Measurements from ENCODE around the gene CSDE1.

CSDE1 gene

DNA sequence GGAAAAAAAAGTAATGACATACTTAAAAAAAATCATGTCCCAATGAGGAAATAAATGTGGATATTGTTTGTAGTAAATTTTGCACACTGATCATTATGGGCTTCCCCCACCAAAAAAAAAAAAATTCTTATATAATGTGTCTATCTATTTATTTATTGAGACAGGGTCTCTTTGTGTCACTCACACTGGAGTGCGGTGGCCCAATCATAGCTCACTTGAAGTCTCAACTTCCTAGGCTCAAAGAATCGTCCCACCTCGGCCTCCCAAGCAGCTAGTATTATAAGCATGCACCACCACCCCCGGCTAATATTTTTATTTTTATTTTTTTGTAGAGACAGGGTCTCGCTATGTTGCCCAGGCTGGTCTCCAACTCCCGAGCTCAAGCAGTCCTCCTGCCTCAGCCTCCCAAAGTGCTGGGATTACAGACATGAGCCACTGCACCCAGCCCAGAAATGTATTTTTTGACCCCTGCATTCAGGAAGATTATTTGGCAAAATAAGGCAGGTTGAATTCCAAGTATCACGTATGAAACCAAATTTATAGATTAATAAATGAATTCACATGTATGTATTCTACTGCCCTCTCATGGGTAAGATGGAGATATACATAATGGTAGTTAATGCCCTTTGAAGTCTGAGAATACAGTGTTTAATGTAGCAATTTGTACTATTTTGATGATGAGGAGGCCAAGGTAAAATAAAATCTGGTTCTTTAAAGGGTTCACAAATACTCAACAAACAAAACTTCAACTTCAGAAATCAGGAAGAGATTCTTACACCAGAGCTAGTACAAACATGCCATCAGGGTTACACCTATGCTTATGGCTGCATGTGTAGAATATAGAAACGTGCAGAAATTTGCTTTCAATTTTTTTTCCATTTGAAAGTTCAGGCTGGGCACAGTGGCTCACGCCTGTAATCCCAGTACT is 86.5 kb downstream of the CSDE1 start:
- Histone ChIP-seq H3K27ac (no peak overlapping the region), H3K4me3 (no peak overlapping the region)
- DNase-seq (ENCODE audit: low spot score) = no peak

GRCh38 chr1:114670083-114671010 is 87.4 kb downstream of the CSDE1 start:
- peak overlapping the region; percentile 54 to 86 for H3K27ac ChIP-seq
- TF ChIP-seq, protein P1, sequence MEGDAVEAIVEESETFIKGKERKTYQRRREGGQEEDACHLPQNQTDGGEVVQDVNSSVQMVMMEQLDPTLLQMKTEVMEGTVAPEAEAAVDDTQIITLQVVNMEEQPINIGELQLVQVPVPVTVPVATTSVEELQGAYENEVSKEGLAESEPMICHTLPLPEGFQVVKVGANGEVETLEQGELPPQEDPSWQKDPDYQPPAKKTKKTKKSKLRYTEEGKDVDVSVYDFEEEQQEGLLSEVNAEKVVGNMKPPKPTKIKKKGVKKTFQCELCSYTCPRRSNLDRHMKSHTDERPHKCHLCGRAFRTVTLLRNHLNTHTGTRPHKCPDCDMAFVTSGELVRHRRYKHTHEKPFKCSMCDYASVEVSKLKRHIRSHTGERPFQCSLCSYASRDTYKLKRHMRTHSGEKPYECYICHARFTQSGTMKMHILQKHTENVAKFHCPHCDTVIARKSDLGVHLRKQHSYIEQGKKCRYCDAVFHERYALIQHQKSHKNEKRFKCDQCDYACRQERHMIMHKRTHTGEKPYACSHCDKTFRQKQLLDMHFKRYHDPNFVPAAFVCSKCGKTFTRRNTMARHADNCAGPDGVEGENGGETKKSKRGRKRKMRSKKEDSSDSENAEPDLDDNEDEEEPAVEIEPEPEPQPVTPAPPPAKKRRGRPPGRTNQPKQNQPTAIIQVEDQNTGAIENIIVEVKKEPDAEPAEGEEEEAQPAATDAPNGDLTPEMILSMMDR (IDR thresholded peaks at IDR 0.05) = peak; percentile 26
- peak overlapping the region; percentile 86 for H3K4me3 ChIP-seq
- DNase-seq (ENCODE audit: low spot score) = peak; percentile 96

More for the DNA sequence above, 86.5 kb downstream of the CSDE1 start:
- TF ChIP-seq, protein P1 (IDR thresholded peaks at IDR 0.05) = no peak

- Histone ChIP-seq H3K27ac (peak within 1 kb of the TSS; percentile 54 to 86), H3K4me3 (peak within 1 kb of the TSS; percentile 86)
- TF ChIP-seq, protein P1 (IDR thresholded peaks at IDR 0.05) = no peak
- DNase-seq (ENCODE audit: low spot score) = no peak
Observed at GRCh38 chr1:114669562-114670082, 88.2 kb downstream of the CSDE1 start, which contains the start of gene DENND2C. Gene DENND2C (minus strand): TSS chr1:114670049. CDS start chr1:114625984, 44,065 bp downstream.

DNA sequence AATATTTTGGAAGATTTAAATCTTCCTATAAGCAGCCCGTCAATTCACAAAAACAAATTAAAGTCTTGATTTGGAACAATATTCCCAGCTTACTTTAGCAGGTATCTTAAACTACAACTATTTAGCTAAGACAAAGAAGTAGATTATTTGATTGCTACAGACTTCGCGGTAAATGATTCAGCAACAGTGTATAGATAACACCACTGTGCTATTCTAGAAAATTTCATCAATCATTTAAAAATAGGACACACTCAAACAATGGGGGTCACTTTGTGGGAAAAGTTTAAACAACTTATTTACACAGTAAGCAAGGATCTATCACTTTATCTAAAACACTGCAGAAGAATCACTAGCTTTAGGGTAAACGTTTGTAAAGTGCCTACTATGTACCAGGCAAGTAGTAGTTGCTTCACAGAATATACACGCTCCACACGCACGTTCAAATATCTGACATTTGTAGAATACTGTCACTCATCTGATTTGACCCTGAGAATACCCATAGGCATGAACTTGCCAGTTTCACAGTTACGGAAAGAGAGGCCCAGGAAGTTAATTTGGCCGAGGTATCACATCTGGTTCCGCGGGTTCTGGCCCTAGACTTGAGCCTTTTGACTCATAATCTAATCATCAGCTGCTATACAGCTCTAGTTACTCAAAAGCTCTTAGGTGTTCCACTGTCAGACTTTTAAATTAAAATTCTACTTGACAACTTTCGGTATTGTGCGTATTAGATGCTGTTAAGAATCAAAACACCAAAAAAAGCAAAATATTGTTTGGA is 88.8 kb downstream of the CSDE1 start:
- no peak for DNase-seq (ENCODE audit: low spot score)
- H3K27ac ChIP-seq = peak overlapping the region in 1 of 2 donors; percentile 54
- peak overlapping the region; percentile 86 for H3K4me3 ChIP-seq
- TF ChIP-seq, protein P1 (IDR thresholded peaks at IDR 0.05) = no peak

- TF ChIP-seq, protein P1 (IDR thresholded peaks at IDR 0.05) = no peak
- Histone ChIP-seq H3K27ac (no peak overlapping the region), H3K4me3 (no peak overlapping the region)
- no peak for DNase-seq (ENCODE audit: low spot score)
Observed at GRCh38 chr1:114668373-114668772, 89.4 kb downstream of the CSDE1 start.

DNA sequence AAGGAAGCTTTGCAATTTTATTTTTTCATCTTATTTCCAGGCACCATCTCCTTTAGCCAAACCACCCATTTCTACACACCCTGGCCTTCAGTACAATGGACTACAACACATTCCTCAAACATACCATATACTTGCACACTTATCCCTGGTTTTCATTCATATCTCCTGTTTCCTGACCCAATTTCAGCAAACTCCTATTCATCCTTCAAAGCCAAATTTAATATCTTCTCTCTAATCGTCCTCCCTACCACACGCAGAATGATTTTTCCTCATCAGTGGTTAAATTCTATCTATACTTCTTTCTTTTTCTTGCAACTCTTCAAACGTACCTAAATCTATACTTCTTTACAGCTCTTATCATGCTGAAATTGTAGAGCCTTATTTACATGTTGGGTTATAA is 90.8 kb downstream of the CSDE1 start:
- no peak for DNase-seq (ENCODE audit: low spot score)
- Histone ChIP-seq H3K4me3 (no peak overlapping the region), H3K27ac (no peak overlapping the region)
- TF ChIP-seq, protein P1 (IDR thresholded peaks at IDR 0.05) = no peak

Data from coronary artery (tissue), 2 donors.